ENCODE data around the gene FCHO1. TPM values are rescaled to one million over a fixed set of nuclear protein-coding genes. Genes with fewer than 3 reads are reported as not detected.

Gene FCHO1
- total RNA-seq, 2 experiments from 2014 or later = 35.8 to 38.7 TPM

- Mint-ChIP-seq H3K27me3 (no peaks in the 10 kb centered on the region), H3K9me3 (no peaks in the 10 kb centered on the region), H3K4me3 (peak overlapping the region; percentile 95), H3K27ac (peak overlapping the region; percentile 99), H3K4me1 (peaks cover 44% of the 10 kb centered on the region), H3K36me3 (peaks cover 13% of the 10 kb centered on the region)
- peak; percentile 28 for DNase-seq
Observed at GRCh38 chr19:17749912-17750317, 1.4 kb upstream of the FCHO1 start.

DNA sequence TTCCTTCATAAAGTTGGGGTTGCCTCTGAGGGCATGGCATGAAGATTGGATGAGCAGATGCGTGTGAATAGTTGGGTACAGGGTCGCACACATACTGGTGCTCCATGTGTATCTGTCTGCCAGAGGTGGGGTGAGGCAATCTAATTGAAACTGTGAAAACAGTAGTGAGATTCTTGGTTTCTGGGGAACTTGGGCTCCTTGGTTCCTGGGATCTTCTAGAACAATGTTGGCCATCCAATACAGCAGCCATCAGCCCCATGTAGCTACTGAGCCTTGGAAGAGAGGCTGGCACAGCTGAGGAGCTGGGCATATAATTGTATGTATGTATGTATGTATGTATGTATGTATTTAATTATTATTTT is 616 bp downstream of the FCHO1 start:
- H3K9me3 Mint-ChIP-seq = no peaks in the 10 kb centered on the region
- H3K36me3 Mint-ChIP-seq = peaks cover 24% of the 10 kb centered on the region
- no peaks in the 10 kb centered on the region for H3K27me3 Mint-ChIP-seq
- H3K4me1 Mint-ChIP-seq = peaks cover 59% of the 10 kb centered on the region
- no peak for DNase-seq
- H3K27ac Mint-ChIP-seq = peak overlapping the region; percentile 99
- H3K4me3 Mint-ChIP-seq = peak overlapping the region; percentile 95

DNA sequence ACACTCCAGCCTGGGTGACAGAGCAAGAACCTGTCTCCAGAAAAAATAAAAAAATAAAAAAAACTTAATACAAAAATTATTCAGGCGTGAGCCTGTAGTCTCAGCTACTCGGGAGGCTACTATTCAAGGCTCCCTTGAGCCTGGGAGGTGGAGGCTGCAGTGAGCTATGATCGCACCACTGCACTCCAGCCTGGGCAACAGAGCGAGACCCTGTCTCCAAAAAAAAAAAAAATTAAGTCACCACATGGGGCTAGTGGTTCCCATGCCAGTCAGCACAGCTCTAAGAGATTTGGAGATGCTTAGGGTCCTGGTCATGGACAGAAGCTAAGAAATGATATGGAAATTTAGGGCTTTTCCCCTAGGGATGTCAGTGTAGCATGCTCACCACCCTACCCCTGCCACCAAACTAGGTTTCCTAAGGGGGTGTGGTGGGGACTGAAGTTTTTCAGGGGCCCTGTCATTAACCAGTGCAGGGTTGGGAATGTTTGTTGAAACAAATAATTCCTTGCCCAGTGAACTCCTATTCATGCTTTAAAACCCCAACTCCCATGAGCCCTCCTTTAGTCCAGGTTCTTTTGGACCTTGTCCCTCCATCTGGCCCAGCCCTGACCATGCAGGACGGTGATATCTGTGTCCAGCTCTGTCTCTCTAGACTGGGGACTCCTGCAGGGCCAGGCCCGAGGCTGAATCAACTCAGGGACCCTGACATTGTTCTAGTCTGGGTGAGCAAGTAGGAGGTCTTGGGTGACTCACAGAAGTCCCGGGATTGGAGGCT is 1.8 kb downstream of the FCHO1 start:
- Mint-ChIP-seq H3K4me1 (peaks cover 57% of the 10 kb centered on the region), H3K27me3 (no peaks in the 10 kb centered on the region), H3K27ac (no peak overlapping the region), H3K4me3 (no peak overlapping the region), H3K36me3 (peaks cover 30% of the 10 kb centered on the region), H3K9me3 (no peaks in the 10 kb centered on the region)
- DNase-seq = no peak

GRCh38 chr19:17753976-17754375 is 2.7 kb downstream of the FCHO1 start:
- no peak overlapping the region for H3K4me3 Mint-ChIP-seq
- no peaks in the 10 kb centered on the region for H3K27me3 Mint-ChIP-seq
- peaks cover 34% of the 10 kb centered on the region for H3K36me3 Mint-ChIP-seq
- no peak for DNase-seq
- H3K9me3 Mint-ChIP-seq = no peaks in the 10 kb centered on the region
- H3K4me1 Mint-ChIP-seq = peaks cover 60% of the 10 kb centered on the region
- H3K27ac Mint-ChIP-seq = no peak overlapping the region

DNA sequence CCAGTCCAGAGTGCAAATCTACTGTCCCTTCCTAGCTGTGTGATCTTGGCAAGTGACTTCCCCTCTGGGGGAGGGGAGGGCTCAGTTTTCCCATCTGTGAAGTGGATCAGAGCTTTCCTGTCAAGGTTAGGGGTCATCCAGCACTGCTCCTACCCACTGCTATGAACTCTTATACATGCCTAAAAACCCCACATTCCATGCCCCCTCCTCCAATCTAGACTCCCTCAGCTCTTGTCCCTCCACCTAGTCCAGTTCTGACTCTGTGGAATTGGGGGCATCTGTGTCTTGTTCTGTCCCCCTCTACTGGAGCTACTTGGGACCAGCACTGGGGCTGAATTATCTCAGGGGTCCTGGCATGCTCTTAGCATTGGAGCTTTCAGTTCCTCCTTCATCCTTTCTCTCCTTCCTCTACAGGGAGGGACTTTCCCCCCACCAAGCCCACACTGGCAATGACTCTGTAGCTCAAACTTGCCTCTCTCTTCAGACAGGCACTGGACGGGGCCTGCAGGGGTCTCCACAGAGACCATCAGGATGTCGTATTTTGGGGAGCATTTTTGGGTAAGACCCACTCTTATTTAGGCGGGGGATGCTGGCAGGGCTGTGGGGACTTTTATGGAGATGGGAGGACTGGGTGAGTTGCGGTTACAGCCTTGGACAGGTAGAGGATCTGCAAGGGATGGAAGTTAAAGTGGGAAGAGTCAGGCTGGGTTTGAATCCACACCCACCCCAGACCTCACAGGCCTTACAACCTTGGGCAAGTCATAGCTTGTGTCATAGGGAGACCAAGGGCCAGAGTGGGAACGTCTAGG is 3.6 kb downstream of the FCHO1 start:
- peaks cover 53% of the 10 kb centered on the region for H3K4me1 Mint-ChIP-seq
- H3K36me3 Mint-ChIP-seq = peaks cover 39% of the 10 kb centered on the region
- H3K27ac Mint-ChIP-seq = peak overlapping the region; percentile 80
- DNase-seq = no peak
- H3K4me3 Mint-ChIP-seq = no peak overlapping the region
- no peaks in the 10 kb centered on the region for H3K9me3 Mint-ChIP-seq
- no peaks in the 10 kb centered on the region for H3K27me3 Mint-ChIP-seq

- no peak overlapping the region for H3K4me3 Mint-ChIP-seq
- H3K36me3 Mint-ChIP-seq = peaks cover 42% of the 10 kb centered on the region
- peaks cover 55% of the 10 kb centered on the region for H3K4me1 Mint-ChIP-seq
- H3K27me3 Mint-ChIP-seq = no peaks in the 10 kb centered on the region
- DNase-seq = no peak
- no peaks in the 10 kb centered on the region for H3K9me3 Mint-ChIP-seq
- peak overlapping the region; percentile 80 for H3K27ac Mint-ChIP-seq
Observed at GRCh38 chr19:17755443-17755890, 4.2 kb downstream of the FCHO1 start.

GRCh38 chr19:17755977-17756670 is 4.8 kb downstream of the FCHO1 start:
- H3K4me3 Mint-ChIP-seq = no peak overlapping the region
- H3K27ac Mint-ChIP-seq = no peak overlapping the region
- H3K27me3 Mint-ChIP-seq = no peaks in the 10 kb centered on the region
- DNase-seq = peak; percentile 60
- peaks cover 53% of the 10 kb centered on the region for H3K4me1 Mint-ChIP-seq
- no peaks in the 10 kb centered on the region for H3K9me3 Mint-ChIP-seq
- H3K36me3 Mint-ChIP-seq = peaks cover 45% of the 10 kb centered on the region

DNA sequence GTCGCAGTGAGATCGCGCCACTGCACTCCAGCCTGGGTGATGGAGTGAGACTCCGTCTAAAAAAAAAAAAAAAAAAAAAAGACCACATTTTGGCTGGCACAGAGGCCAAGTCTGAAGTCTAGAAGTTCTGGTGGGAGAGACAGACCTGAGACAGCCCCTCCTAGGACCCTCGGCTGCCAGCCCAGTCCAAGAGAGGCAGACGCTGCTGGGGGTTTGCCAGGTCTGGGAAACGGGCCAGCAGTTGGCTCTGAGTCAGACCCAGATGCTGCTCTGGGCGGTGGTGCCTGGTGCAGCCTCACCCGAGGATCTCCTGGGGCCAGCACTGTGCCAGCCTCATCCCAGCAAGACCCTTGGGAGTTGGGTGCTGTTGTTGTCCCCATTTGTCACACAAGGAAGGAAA is 5.8 kb downstream of the FCHO1 start:
- H3K4me1 Mint-ChIP-seq = peaks cover 46% of the 10 kb centered on the region
- no peak for DNase-seq
- H3K9me3 Mint-ChIP-seq = no peaks in the 10 kb centered on the region
- H3K27ac Mint-ChIP-seq = no peak overlapping the region
- peaks cover 42% of the 10 kb centered on the region for H3K36me3 Mint-ChIP-seq
- no peak overlapping the region for H3K4me3 Mint-ChIP-seq
- no peaks in the 10 kb centered on the region for H3K27me3 Mint-ChIP-seq

GRCh38 chr19:17758515-17758914 is 7.2 kb downstream of the FCHO1 start:
- Mint-ChIP-seq H3K9me3 (no peaks in the 10 kb centered on the region), H3K27ac (peak overlapping the region; percentile 1), H3K4me3 (no peak overlapping the region), H3K27me3 (no peaks in the 10 kb centered on the region), H3K36me3 (peaks cover 50% of the 10 kb centered on the region), H3K4me1 (peaks cover 41% of the 10 kb centered on the region)
- no peak for DNase-seq

DNA sequence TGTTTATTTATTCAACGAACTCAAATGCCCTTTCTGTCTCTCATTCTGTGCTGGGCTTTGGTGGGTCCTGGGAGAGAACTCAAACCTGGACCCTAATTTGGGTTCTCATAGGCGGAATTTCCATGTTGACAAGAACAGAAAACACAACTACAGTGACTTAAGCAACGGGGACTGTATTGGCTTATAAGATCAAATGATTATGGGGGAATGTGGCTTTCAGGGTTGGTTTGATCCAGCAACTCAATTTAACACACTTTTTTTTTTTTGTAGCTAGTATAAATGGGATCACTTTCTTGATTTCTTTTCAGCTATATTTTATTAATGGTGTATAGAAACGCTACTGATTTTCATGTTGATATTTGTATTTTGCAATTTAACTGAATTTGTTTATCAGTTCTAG is 9.9 kb downstream of the FCHO1 start:
- H3K36me3 Mint-ChIP-seq = peaks cover 52% of the 10 kb centered on the region
- no peak overlapping the region for H3K27ac Mint-ChIP-seq
- H3K4me3 Mint-ChIP-seq = no peak overlapping the region
- no peaks in the 10 kb centered on the region for H3K27me3 Mint-ChIP-seq
- H3K4me1 Mint-ChIP-seq = peaks cover 25% of the 10 kb centered on the region
- no peaks in the 10 kb centered on the region for H3K9me3 Mint-ChIP-seq
- no peak for DNase-seq

GRCh38 chr19:17762505-17763229 is 11.4 kb downstream of the FCHO1 start:
- Mint-ChIP-seq H3K36me3 (peaks cover 39% of the 10 kb centered on the region), H3K4me1 (peaks cover 19% of the 10 kb centered on the region), H3K27me3 (no peaks in the 10 kb centered on the region), H3K9me3 (no peaks in the 10 kb centered on the region), H3K4me3 (no peak overlapping the region), H3K27ac (peak overlapping the region; percentile 51)
- no peak for DNase-seq

DNA sequence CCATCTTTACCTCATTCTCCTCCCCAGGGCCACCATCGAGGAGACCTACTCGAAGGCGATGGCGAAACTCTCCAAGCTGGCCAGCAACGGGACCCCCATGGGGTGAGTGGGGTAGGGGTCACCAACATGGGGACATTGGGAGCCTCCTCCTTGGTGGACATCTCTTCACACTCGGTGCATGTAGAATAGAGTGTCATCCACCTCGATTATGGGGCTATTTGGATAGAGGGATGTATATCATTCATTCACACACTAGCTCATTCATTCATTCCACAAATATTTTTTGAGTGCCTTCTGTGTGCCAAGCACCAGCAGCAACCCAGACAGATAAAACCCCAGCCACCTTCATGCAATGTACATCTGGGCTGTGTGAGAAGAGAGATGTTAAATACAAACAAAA is 13.1 kb downstream of the FCHO1 start:
- no peak overlapping the region for H3K27ac Mint-ChIP-seq
- no peaks in the 10 kb centered on the region for H3K27me3 Mint-ChIP-seq
- no peak overlapping the region for H3K4me3 Mint-ChIP-seq
- no peaks in the 10 kb centered on the region for H3K9me3 Mint-ChIP-seq
- H3K4me1 Mint-ChIP-seq = peaks cover 13% of the 10 kb centered on the region
- peaks cover 34% of the 10 kb centered on the region for H3K36me3 Mint-ChIP-seq
- no peak for DNase-seq

- Mint-ChIP-seq H3K27me3 (no peaks in the 10 kb centered on the region), H3K4me1 (peaks cover 8% of the 10 kb centered on the region), H3K9me3 (no peaks in the 10 kb centered on the region), H3K27ac (no peak overlapping the region), H3K4me3 (no peak overlapping the region), H3K36me3 (peaks cover 30% of the 10 kb centered on the region)
- no peak for DNase-seq
Observed at GRCh38 chr19:17765069-17765618, 13.9 kb downstream of the FCHO1 start.

- DNase-seq = no peak
- Mint-ChIP-seq H3K36me3 (peaks cover 21% of the 10 kb centered on the region), H3K27me3 (no peaks in the 10 kb centered on the region), H3K4me1 (peaks cover 3% of the 10 kb centered on the region), H3K9me3 (no peaks in the 10 kb centered on the region), H3K4me3 (no peak overlapping the region), H3K27ac (no peak overlapping the region)
Observed at GRCh38 chr19:17766543-17767131, 15.4 kb downstream of the FCHO1 start.

Data from activated naive CD8-positive, alpha-beta T cell treated with anti-CD3 and anti-CD28 coated beads for 36 hours (primary cell).